Measurements from ENCODE around the gene JMJD8. TPM values are rescaled to one million over a fixed set of nuclear protein-coding genes. Genes with fewer than 3 reads are reported as not detected.

The JMJD8 gene
- total and polyA plus RNA-seq, 7 experiments from 2014 or later: 26.8 to 62.1 (median 43.2) TPM

GRCh38 chr16:631808-632358 is 52.3 kb downstream of the JMJD8 start:
- no peaks in the 10 kb centered on the region for H3K9me3 ChIP-seq (ENCODE audit: control insufficient read depth in 2 of 3, low read length in 3 of 3)
- ChIA-PET POLR2A (interaction anchor here (1.0 kb wide), 1 partner anchor 43 kb away, joined by 3 read pairs; the partner anchor contains the start of gene RHBDL1), CTCF (no interaction called here)
- Mint-ChIP-seq H3K9me3 (peaks cover 0 to 7% (median 0%) of the 10 kb centered on the region in 11 donors), H3K27me3 (peaks cover 0 to 6% (median 0%) of the 10 kb centered on the region in 5 donors), H3K36me3 (no peaks in the 10 kb centered on the region), H3K4me1 (peaks cover 0 to 10% (median 5%) of the 10 kb centered on the region in 7 donors), H3K27ac (no peak overlapping the region), H3K4me3 (no peak overlapping the region)
- ATAC-seq: no peak
- no peaks in the 10 kb centered on the region for H3K27me3 ChIP-seq (ENCODE audit: control insufficient read depth in 2 of 2, insufficient read depth in 2 of 2, low read length in 2 of 2)
- H3K4me3 ChIP-seq (ENCODE audit: low read length): no peak overlapping the region
- intact Hi-C loops (cut with micrococcal nuclease): no loop called here
- H3K36me3 ChIP-seq (ENCODE audit: control insufficient read depth in 2 of 3, insufficient read depth in 3 of 3, low read length in 3 of 3): peaks cover 0 to 41% (median 0%) of the 10 kb centered on the region in 3 experiments
- no peak for DNase-seq
- H3K27ac ChIP-seq (ENCODE audit: low read depth, low read length): no peak overlapping the region
- H3K4me1 ChIP-seq (ENCODE audit: control insufficient read depth in 2 of 2, insufficient read depth in 2 of 2, low read length in 2 of 2): peaks cover 5 to 8% of the 10 kb centered on the region in 2 donors

Other genes starting within 250 kb of the JMJD8 start
- 10 to 100 TPM; 51.0 to 89.8 (median 55.6) TPM for gene CAPN15, start 156.6 kb downstream of the JMJD8 start, total RNA-seq
- gene CAPN15, start 156.6 kb downstream of the JMJD8 start, polyA plus RNA-seq: 1 to 10 TPM; 3.2 to 7.5 TPM
- not detected for gene PRR35, start 123.9 kb downstream of the JMJD8 start, total RNA-seq
- not detected for gene PRR35, start 123.9 kb downstream of the JMJD8 start, polyA plus RNA-seq
- 1 to 10 TPM; 1.6 to 5.8 (median 3.2) TPM for gene NHLRC4, start 117.3 kb downstream of the JMJD8 start, total RNA-seq
- gene NHLRC4, start 117.3 kb downstream of the JMJD8 start, polyA plus RNA-seq: 1 to 10 TPM; 4.6 to 5.1 TPM
- gene PIGQ, start 114.4 kb downstream of the JMJD8 start, total RNA-seq: 10 to 100 TPM; 27.1 to 63.0 (median 45.1) TPM
- 10 to 100 TPM; 12.3 to 16.2 TPM for gene PIGQ, start 114.4 kb downstream of the JMJD8 start, polyA plus RNA-seq
- gene RAB40C, start 94.3 kb downstream of the JMJD8 start, total RNA-seq: 10 to 100 TPM; 15.8 to 23.2 (median 17.8) TPM
- gene RAB40C, start 94.3 kb downstream of the JMJD8 start, polyA plus RNA-seq: 10 to 100 TPM in 1 of 2 donors, 1 to 10 TPM in 1; 7.9 to 17.5 TPM
- gene WFIKKN1, start 53.3 kb downstream of the JMJD8 start, total RNA-seq: under 1 TPM; 0.34 to 0.81 (median 0.56) TPM
- gene WFIKKN1, start 53.3 kb downstream of the JMJD8 start, polyA plus RNA-seq: not detected
- gene METTL26, start 48.0 kb downstream of the JMJD8 start, total RNA-seq: 10 to 100 TPM; 41.7 to 97.5 (median 64.0) TPM
- gene METTL26, start 48.0 kb downstream of the JMJD8 start, polyA plus RNA-seq: 10 to 100 TPM; 95.8 to 96.9 TPM
- 10 to 100 TPM; 21.4 to 33.6 (median 28.8) TPM for gene MCRIP2, start 42.5 kb downstream of the JMJD8 start, total RNA-seq
- gene MCRIP2, start 42.5 kb downstream of the JMJD8 start, polyA plus RNA-seq: 10 to 100 TPM; 26.8 to 35.8 TPM
- 10 to 100 TPM; 11.7 to 70.6 (median 13.9) TPM for gene WDR90, start 35.0 kb downstream of the JMJD8 start, total RNA-seq
- gene WDR90, start 35.0 kb downstream of the JMJD8 start, polyA plus RNA-seq: under 1 TPM; 0.56 to 0.63 TPM
- gene RHOT2, start 16.2 kb downstream of the JMJD8 start, total RNA-seq: 100 to 1,000 TPM; 145 to 232 (median 186) TPM
- 10 to 100 TPM; 32.7 to 56.7 TPM for gene RHOT2, start 16.2 kb downstream of the JMJD8 start, polyA plus RNA-seq
- 1 to 10 TPM in 4 of 5 experiments, under 1 TPM in 1; 0.65 to 3.1 (median 1.6) TPM for gene RHBDL1, start 8.7 kb downstream of the JMJD8 start, total RNA-seq
- gene RHBDL1, start 8.7 kb downstream of the JMJD8 start, polyA plus RNA-seq: not detected
- 100 to 1,000 TPM in 1 of 5 experiments, 10 to 100 TPM in 4; 68.6 to 105 (median 77.4) TPM for gene STUB1, start 3.9 kb downstream of the JMJD8 start, total RNA-seq
- gene STUB1, start 3.9 kb downstream of the JMJD8 start, polyA plus RNA-seq: 100 to 1,000 TPM; 132 to 159 TPM
- 10 to 100 TPM; 13.3 to 19.4 (median 16.5) TPM for gene WDR24, start 6.1 kb upstream of the JMJD8 start, total RNA-seq
- 10 to 100 TPM; 10.6 to 21.2 TPM for gene WDR24, start 6.1 kb upstream of the JMJD8 start, polyA plus RNA-seq
- 10 to 100 TPM; 13.2 to 45.4 (median 18.0) TPM for gene FBXL16, start 21.5 kb upstream of the JMJD8 start, total RNA-seq
- gene FBXL16, start 21.5 kb upstream of the JMJD8 start, polyA plus RNA-seq: 10 to 100 TPM; 11.1 to 21.1 TPM
- gene METRN, start 30.8 kb upstream of the JMJD8 start, total RNA-seq: 1 to 10 TPM; 4.8 to 5.1 (median 5.0) TPM
- gene METRN, start 30.8 kb upstream of the JMJD8 start, polyA plus RNA-seq: 1 to 10 TPM; 3.7 to 4.5 TPM
- 10 to 100 TPM; 11.9 to 20.7 (median 13.6) TPM for gene ANTKMT, start 36.8 kb upstream of the JMJD8 start, total RNA-seq
- gene ANTKMT, start 36.8 kb upstream of the JMJD8 start, polyA plus RNA-seq: 10 to 100 TPM; 14.7 to 26.8 TPM
- gene CCDC78, start 42.1 kb upstream of the JMJD8 start, total RNA-seq: 1 to 10 TPM; 2.6 to 4.4 (median 3.0) TPM
- not detected for gene CCDC78, start 42.1 kb upstream of the JMJD8 start, polyA plus RNA-seq
- 10 to 100 TPM in 3 of 5 experiments, 1 to 10 TPM in 2; 5.5 to 14.6 (median 10.7) TPM for gene HAGHL, start 42.8 kb upstream of the JMJD8 start, total RNA-seq
- 1 to 10 TPM in 1 of 2 donors, under 1 TPM in 1; 0.72 to 1.1 TPM for gene HAGHL, start 42.8 kb upstream of the JMJD8 start, polyA plus RNA-seq
- gene CIAO3, start 56.7 kb upstream of the JMJD8 start, total RNA-seq: 10 to 100 TPM; 39.0 to 55.5 (median 46.1) TPM
- 10 to 100 TPM; 13.9 to 34.9 TPM for gene CIAO3, start 56.7 kb upstream of the JMJD8 start, polyA plus RNA-seq
- under 1 TPM in 1 of 5 experiments, not detected in 4; 0.64 TPM for gene MSLN, start 76.4 kb upstream of the JMJD8 start, total RNA-seq
- gene MSLN, start 76.4 kb upstream of the JMJD8 start, polyA plus RNA-seq: not detected
- gene RPUSD1, start 104.0 kb upstream of the JMJD8 start, total RNA-seq: 10 to 100 TPM; 16.3 to 34.3 (median 30.3) TPM
- gene RPUSD1, start 104.0 kb upstream of the JMJD8 start, polyA plus RNA-seq: 10 to 100 TPM; 21.2 to 42.9 TPM
- 10 to 100 TPM; 32.0 to 74.8 (median 51.7) TPM for gene CHTF18, start 104.3 kb upstream of the JMJD8 start, total RNA-seq
- 1 to 10 TPM; 4.5 to 8.2 TPM for gene CHTF18, start 104.3 kb upstream of the JMJD8 start, polyA plus RNA-seq
- gene GNG13, start 116.4 kb upstream of the JMJD8 start, total RNA-seq: not detected
- gene GNG13, start 116.4 kb upstream of the JMJD8 start, polyA plus RNA-seq: not detected

Measured in naive thymus-derived CD4-positive, alpha-beta T cell (primary cell).